K562 (cell line): ENCODE data around the gene SLC48A1. TPM values are rescaled to one million over a fixed set of nuclear protein-coding genes. Genes with fewer than 3 reads are reported as not detected.

Source experiments
- BACH1 ChIP-seq: fragments of 200-800 bp; sonication (Bioruptor generic); IDR thresholded peaks from 2 replicates; pipeline ENCODE4 v1.6.1; 2016; ENCODE audit warnings: missing genetic modification characterization, missing compliant biosample characterization
- C11orf30 ChIP-seq: fragments of 450-650 bp; IDR thresholded peaks from 2 replicates; pipeline ENCODE4 v1.6.1; 2016; ENCODE audit warnings: low read depth, mild to moderate bottlenecking
- DACH1 ChIP-seq: fragments of 450-650 bp; IDR thresholded peaks from 2 replicates; pipeline ENCODE4 v1.6.1; 2018; ENCODE audit not compliant: partially characterized antibody
- ETV1 ChIP-seq: fragments of 450-650 bp; conservative IDR thresholded peaks from 2 replicates; pipeline ENCODE4 v1.6.1; 2016; ENCODE audit warnings: missing genetic modification characterization, control low read depth, low read depth, missing compliant biosample characterization
- FOXK2 ChIP-seq, 2 experiments: fragments of 450-650 bp; IDR thresholded peaks in 1 of 2; conservative IDR thresholded peaks in 1 of 2; 2 replicates each; pipeline ENCODE4 v1.6.1; 2016; ENCODE audit warnings: low read depth in 2 of 2, mild to moderate bottlenecking in 1 of 2
- GABPA ChIP-seq: fragments of 200-800 bp; sonication (Bioruptor generic); conservative IDR thresholded peaks from 2 replicates; pipeline ENCODE4 v1.6.1; 2016; ENCODE audit warnings: low read depth, missing genetic modification characterization, missing compliant biosample characterization
- GTF2F1 ChIP-seq: IDR thresholded peaks from 2 replicates; pipeline ENCODE4 v1.6.1; 2011; ENCODE audit warnings: low read depth, low read length, improper control_type of control experiment
- JUN ChIP-seq, 2 experiments: sonication (generic) in 1 of 2; formaldehyde crosslinking in 1 of 2; IDR thresholded peaks; 2 replicates each; pipeline versions ENCODE4 v1.6.1 to v1.8.0; 2012 to 2022; ENCODE audit warnings: borderline replicate concordance in 2 of 2, mild to moderate bottlenecking in 2 of 2, improper control_type of control experiment in 1 of 2, low read depth in 1 of 2, low read length in 1 of 2, missing genetic modification reagents in 1 of 2
- JUND ChIP-seq, 2 experiments: IDR thresholded peaks; 2 replicates in 1 of 2; 3 replicates in 1 of 2; pipeline ENCODE4 v1.6.1; 2011; ENCODE audit warnings: borderline replicate concordance in 2 of 2, low read depth in 2 of 2, low read length in 2 of 2, improper control_type of control experiment in 1 of 2, missing biosample characterization in 1 of 2, missing genetic modification characterization in 1 of 2, missing genetic modification reagents in 1 of 2
- LARP7 ChIP-seq: fragments of 450-650 bp; IDR thresholded peaks from 2 replicates; pipeline ENCODE4 v1.6.1; 2016
- MEIS2 ChIP-seq: fragments of 450-650 bp; IDR thresholded peaks from 2 replicates; pipeline ENCODE4 v1.6.1; 2014; ENCODE audit warnings: mild to moderate bottlenecking; ENCODE audit not compliant: partially characterized antibody
- NR2F6 ChIP-seq: fragments of 450-650 bp; formaldehyde crosslinking; IDR thresholded peaks from 2 replicates; pipeline ENCODE4 v1.4.0; 2020; ENCODE audit warnings: mild to moderate bottlenecking
- PHTF2 ChIP-seq: fragments of 250-450 bp; sonication (Bioruptor Pico); IDR thresholded peaks from 2 replicates; pipeline ENCODE4 v1.5.0; 2021; ENCODE audit warnings: mild to moderate bottlenecking
- RBBP5 ChIP-seq: fragments of 200-600 bp; sonication (generic); IDR thresholded peaks from 2 replicates; pipeline ENCODE4 v1.6.1; 2012; ENCODE audit warnings: borderline replicate concordance, mild to moderate bottlenecking, low read length, control low read depth, inconsistent platforms; ENCODE audit not compliant: insufficient read depth, poor library complexity, severe bottlenecking
- RBM15 ChIP-seq: fragments of 200-400 bp; formaldehyde crosslinking; IDR thresholded peaks from 2 replicates; pipeline ENCODE4 v1.6.1; 2018; ENCODE audit warnings: mild to moderate bottlenecking, low read length, moderate library complexity; ENCODE audit not compliant: insufficient read depth
- SIN3B ChIP-seq: fragments of 450-650 bp; IDR thresholded peaks from 2 replicates; pipeline ENCODE4 v1.6.1; 2017; ENCODE audit warnings: low read depth, mild to moderate bottlenecking, moderate library complexity
- SMARCA4 ChIP-seq: fragments of 450-650 bp; IDR thresholded peaks from 2 replicates; pipeline ENCODE4 v1.6.1; 2016
- TAF9B ChIP-seq: fragments of 450-650 bp; IDR thresholded peaks from 2 replicates; pipeline ENCODE4 v1.6.1; 2018; ENCODE audit warnings: mild to moderate bottlenecking; ENCODE audit not compliant: partially characterized antibody
- TBP ChIP-seq: optimal IDR thresholded peaks from 2 replicates; pipeline ENCODE3; 2011; ENCODE audit warnings: low read depth, low read length, improper control_type of control experiment
- TRIM28 ChIP-seq: fragments of 450-650 bp; IDR thresholded peaks from 2 replicates; pipeline ENCODE4 v1.6.1; 2017
- ZNF124 ChIP-seq: sonication (generic); formaldehyde crosslinking; IDR thresholded peaks from 2 replicates; pipeline ENCODE4 v1.8.1; 2022; ENCODE audit warnings: missing genetic modification reagents
- ZNF354B ChIP-seq: fragments of 250-450 bp; sonication (Bioruptor Pico); IDR thresholded peaks from 2 replicates; pipeline ENCODE4 v1.4.0; 2020
- ZNF589 ChIP-seq: fragments of 200-800 bp; sonication (Bioruptor generic); IDR thresholded peaks from 2 replicates; pipeline ENCODE4 v1.6.1; 2016; ENCODE audit warnings: low read depth, missing genetic modification characterization, missing compliant biosample characterization
- polyA plus RNA-seq, 8 experiments: library from polyadenylated mRNA; depleted of rRNA in 4 of 8; stranded (reverse) in 5 of 8; unstranded in 3 of 8; fragments of >200 nt; fragmentation: Nextera tagmentation in 2 of 8; fragmentation: Illumina TruSeq in 1 of 8; extraction: Ambion mirVana in 2 of 8; extraction: Trizol in 1 of 8; gene quantifications; 2 replicates each; pipeline versions ENCODE4 v1.2.1 to v1.2.3, GENCODE V29; 2011 to 2014; ENCODE audit warnings: inconsistent platforms in 1 of 8, missing spikeins in 1 of 8
- total RNA-seq, 7 experiments: library from RNA; depleted of rRNA in 6 of 7; stranded (reverse); fragments of >200 nt in 6 of 7; fragmentation: Illumina TruSeq in 2 of 7; extraction: Trizol in 2 of 7; gene quantifications; 2 replicates each; pipeline versions ENCODE4 v1.2.1 to v1.2.3, GENCODE V29; 2011 to 2021; ENCODE audit warnings: low replicate concordance in 1 of 7
- TF ChIP-seq, protein P1 (sequence below), 2 experiments: fragments of 200-800 bp in 1 of 2; sonication (Bioruptor generic) in 1 of 2; sonication (generic) in 1 of 2; formaldehyde crosslinking in 1 of 2; IDR thresholded peaks in 1 of 2; conservative IDR thresholded peaks in 1 of 2; 2 replicates each; pipeline versions ENCODE4 v1.5.0 to v1.6.1; 2016 to 2020; ENCODE audit warnings: missing compliant biosample characterization in 1 of 2, missing genetic modification characterization in 1 of 2, missing genetic modification reagents in 1 of 2
- TF ChIP-seq, protein P2 (sequence below): fragments of 450-650 bp; IDR thresholded peaks from 2 replicates; pipeline ENCODE4 v1.6.1; 2017; ENCODE audit warnings: mild to moderate bottlenecking, moderate library complexity

The SLC48A1 gene
- total and polyA plus RNA-seq, 9 of the 15 experiments (the other 6 are each of a cell fraction or from before 2014, with no cell fraction given) = 10.7 to 37.5 (median 18.7) TPM

DNA sequence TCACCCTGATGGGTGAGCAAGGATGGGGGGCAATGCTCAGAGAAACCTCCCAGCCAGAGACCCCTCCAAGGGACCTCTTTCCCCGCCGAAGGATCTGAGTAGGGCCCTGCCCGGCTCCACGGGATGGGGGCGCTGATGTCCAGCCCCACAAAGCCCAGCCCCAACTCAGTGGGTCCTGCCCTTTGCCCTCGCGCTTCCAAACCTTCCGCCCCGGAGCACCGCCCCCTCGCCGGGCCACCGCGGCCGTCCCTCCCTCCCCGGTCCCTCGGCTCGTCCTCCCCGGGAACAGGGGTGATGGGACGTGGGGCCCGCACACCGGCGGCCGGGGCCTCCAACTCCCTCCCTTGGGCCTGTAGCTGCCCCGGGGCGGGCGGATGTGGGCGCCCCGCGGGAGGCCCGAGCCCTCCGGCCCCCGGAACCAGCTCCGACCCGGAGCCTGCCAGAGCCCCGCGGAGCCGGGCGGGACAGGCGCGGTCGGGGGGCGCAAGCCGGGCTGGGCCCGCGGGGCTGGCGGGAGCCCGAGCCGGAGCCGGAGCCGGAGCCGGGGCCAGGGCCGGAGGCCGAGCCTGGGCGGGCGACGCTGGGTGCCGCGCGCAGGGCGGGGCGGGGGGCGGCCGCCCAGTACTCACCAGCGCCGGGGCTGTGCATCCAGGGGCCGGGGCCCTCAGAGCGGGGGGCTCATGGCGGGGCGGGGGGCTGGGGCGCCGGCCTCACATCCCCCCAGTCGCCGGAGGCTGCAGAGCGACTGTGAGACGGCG lies 46.3 kb downstream of the SLC48A1 start (continued):
- TF ChIP-seq SIN3B (no peak), TRIM28 (0 out of 2 replicates have a peak, but pooled peaks have one; percentile 12), GTF2F1 (no peak), RBM15 (no peak), DACH1 (no peak), ETV1 (tag) (no peak), SMARCA4 (no peak), PHTF2 (CRISPR knock-in tag) (no peak), C11orf30 (no peak), ZNF589 (CRISPR knock-in tag) (0 out of 2 replicates have a peak, but pooled peaks have one; percentile 56), GABPA (tag) (peak; percentile 67), FOXK2 (conservative IDR thresholded peaks at IDR 0.05 in 1 of 2, IDR thresholded peaks at IDR 0.05 in 1 of 2; ENCODE audit: low read depth in 2 of 2) (no peak), MEIS2 (no peak), TBP (no peak), RBBP5 (peak; percentile 4), ZNF124 (no peak), BACH1 (tag) (no peak), TAF9B (no peak), LARP7 (no peak), ZNF354B (no peak), JUN (IDR thresholded peaks at IDR 0.05; ENCODE audit: borderline replicate concordance, low read depth, low read length) (peak; percentile 22; the same call in 1 of the 2 replicates), JUN (CRISPR knock-in tag; IDR thresholded peaks at IDR 0.05; ENCODE audit: borderline replicate concordance) (no peak), NR2F6 (no peak), JUND (IDR thresholded peaks at IDR 0.05; ENCODE audit: borderline replicate concordance, low read depth, low read length) (0 out of 2 replicates have a peak, but pooled peaks have one; percentile 15), JUND (tag; IDR thresholded peaks at IDR 0.05; ENCODE audit: borderline replicate concordance, low read depth, low read length) (no peak)
- TF ChIP-seq, protein P1, sequence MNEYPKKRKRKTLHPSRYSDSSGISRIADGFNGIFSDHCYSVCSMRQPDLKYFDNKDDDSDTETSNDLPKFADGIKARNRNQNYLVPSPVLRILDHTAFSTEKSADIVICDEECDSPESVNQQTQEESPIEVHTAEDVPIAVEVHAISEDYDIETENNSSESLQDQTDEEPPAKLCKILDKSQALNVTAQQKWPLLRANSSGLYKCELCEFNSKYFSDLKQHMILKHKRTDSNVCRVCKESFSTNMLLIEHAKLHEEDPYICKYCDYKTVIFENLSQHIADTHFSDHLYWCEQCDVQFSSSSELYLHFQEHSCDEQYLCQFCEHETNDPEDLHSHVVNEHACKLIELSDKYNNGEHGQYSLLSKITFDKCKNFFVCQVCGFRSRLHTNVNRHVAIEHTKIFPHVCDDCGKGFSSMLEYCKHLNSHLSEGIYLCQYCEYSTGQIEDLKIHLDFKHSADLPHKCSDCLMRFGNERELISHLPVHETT (CRISPR knock-in tag; conservative IDR thresholded peaks at IDR 0.05 in 1 of 2, IDR thresholded peaks at IDR 0.05 in 1 of 2) = no peak
- TF ChIP-seq, protein P2, sequence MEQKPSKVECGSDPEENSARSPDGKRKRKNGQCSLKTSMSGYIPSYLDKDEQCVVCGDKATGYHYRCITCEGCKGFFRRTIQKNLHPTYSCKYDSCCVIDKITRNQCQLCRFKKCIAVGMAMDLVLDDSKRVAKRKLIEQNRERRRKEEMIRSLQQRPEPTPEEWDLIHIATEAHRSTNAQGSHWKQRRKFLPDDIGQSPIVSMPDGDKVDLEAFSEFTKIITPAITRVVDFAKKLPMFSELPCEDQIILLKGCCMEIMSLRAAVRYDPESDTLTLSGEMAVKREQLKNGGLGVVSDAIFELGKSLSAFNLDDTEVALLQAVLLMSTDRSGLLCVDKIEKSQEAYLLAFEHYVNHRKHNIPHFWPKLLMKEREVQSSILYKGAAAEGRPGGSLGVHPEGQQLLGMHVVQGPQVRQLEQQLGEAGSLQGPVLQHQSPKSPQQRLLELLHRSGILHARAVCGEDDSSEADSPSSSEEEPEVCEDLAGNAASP = no peak
